ENCODE measurements around the gene HHIP. TPM values are rescaled to one million over a fixed set of nuclear protein-coding genes. Genes with fewer than 3 reads are reported as not detected.
A peak's percentile ranks its signal among the peaks of the same experiment; 100 is the strongest.
"Not testable (repeated sequence)": the region's sequence is repeated elsewhere in the genome, so short reads cannot be mapped to it uniquely, and the experiment has no call there.

The HHIP gene
- total RNA-seq, 1 donor from 2014 or later = not detected

DNA sequence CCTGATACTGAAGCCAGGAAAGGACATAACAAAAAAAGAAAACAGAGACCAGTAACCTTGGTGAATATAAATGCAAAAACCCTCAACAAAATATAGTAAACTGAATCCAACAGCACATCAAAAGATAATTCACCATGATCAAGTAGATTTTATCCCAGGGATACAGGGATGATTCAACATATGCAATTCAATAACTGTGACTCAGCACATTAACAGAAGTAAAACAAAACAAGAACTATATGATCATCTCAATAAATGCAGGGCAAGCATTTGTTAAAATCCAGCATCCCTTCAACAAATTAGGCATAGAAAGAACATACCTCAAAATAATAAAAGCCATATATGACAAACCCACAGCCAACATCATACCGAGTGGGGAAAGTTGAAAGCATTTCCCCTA lies 112.0 kb downstream of the HHIP start:
- H3K36me3 ChIP-seq (ENCODE audit: control insufficient read depth, insufficient read depth, low read length) = no peaks in the 10 kb centered on the region
- TF ChIP-seq, protein P1, sequence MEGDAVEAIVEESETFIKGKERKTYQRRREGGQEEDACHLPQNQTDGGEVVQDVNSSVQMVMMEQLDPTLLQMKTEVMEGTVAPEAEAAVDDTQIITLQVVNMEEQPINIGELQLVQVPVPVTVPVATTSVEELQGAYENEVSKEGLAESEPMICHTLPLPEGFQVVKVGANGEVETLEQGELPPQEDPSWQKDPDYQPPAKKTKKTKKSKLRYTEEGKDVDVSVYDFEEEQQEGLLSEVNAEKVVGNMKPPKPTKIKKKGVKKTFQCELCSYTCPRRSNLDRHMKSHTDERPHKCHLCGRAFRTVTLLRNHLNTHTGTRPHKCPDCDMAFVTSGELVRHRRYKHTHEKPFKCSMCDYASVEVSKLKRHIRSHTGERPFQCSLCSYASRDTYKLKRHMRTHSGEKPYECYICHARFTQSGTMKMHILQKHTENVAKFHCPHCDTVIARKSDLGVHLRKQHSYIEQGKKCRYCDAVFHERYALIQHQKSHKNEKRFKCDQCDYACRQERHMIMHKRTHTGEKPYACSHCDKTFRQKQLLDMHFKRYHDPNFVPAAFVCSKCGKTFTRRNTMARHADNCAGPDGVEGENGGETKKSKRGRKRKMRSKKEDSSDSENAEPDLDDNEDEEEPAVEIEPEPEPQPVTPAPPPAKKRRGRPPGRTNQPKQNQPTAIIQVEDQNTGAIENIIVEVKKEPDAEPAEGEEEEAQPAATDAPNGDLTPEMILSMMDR (IDR thresholded peaks at IDR 0.05; ENCODE audit: insufficient read depth, low read length, severe bottlenecking) = no peak

DNA sequence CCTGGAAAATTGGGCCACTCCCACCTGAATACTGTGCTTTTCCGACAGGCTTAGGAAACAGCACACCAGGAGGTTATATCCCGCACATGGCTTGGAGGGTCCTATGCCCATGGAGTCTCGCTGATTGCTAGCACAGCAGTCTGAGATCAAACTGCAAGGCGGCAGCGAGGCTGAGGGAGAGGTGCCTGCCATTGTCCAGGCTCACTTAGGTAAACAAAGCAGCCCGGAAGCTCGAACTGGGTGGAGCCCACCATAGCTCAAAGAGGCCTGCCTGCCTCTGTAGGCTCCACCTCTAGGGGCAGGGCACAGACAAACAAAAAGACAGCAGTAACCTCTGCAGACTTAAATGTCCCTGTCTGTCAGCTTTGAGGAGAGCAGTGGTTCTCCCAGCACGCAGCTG lies 122.9 kb downstream of the HHIP start:
- H3K36me3 ChIP-seq (ENCODE audit: control insufficient read depth, insufficient read depth, low read length); FAIRE-seq; H3K27me3 ChIP-seq (ENCODE audit: control insufficient read depth, insufficient read depth, low read length); DNase-seq (ENCODE audit: low read depth); H3K4me3 ChIP-seq (ENCODE audit: low read depth, low read length): not testable (repeated sequence)

More for the DNA sequence above, 112.0 kb downstream of the HHIP start:
- H3K27me3 ChIP-seq (ENCODE audit: control insufficient read depth, insufficient read depth, low read length) = no peaks in the 10 kb centered on the region
- peak; percentile 49 for DNase-seq (ENCODE audit: low read depth)
- H3K4me3 ChIP-seq (ENCODE audit: low read depth, low read length) = no peak overlapping the region
- FAIRE-seq = no peak

DNA sequence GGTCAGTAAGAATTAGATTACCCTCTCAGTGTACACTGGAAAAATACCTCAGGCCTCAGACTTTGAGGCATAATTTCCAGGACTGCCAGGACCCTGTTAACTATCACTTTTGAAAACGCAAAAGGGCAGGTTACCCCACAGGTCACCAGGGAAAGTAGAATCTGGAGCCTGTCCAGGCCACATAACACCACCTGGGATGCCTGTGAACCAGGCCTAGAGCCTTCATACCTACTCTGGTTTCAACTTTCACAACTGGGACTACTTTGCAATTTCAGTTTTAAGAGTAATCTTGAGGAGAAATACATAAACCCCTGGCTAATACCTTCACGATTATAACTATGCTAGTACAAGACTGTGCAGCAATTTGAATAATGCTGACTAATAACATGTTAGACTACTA lies 132.4 kb downstream of the HHIP start:
- DNase-seq (ENCODE audit: low read depth) (no peak), FAIRE-seq (no peak)
- Histone ChIP-seq H3K27me3 (ENCODE audit: control insufficient read depth, insufficient read depth, low read length) (no peaks in the 10 kb centered on the region), H3K36me3 (ENCODE audit: control insufficient read depth, insufficient read depth, low read length) (no peaks in the 10 kb centered on the region), H3K4me3 (ENCODE audit: low read depth, low read length) (no peak overlapping the region)
- TF ChIP-seq, protein P1 (IDR thresholded peaks at IDR 0.05; ENCODE audit: insufficient read depth, low read length, severe bottlenecking) = no peak

DNA sequence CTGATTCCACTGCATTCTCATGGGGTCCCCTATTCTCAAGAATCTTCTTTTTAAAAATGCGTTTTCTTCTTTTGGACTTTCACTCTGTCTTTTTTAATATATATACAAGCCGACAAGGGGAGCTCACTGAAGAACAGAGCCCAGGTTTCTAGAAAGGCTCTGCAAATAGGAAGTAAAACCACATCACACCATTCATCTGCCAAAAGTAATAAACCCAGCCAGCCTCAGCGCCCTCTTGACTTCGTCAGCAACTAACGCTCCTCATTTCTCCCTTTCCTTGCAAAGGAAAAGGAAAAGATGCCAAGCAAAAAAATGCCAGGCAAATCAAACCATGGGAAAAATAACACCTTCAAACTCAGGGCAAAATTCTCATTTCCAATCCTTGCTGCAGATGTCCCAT lies 136.4 kb downstream of the HHIP start:
- Histone ChIP-seq H3K36me3 (ENCODE audit: control insufficient read depth, insufficient read depth, low read length) (no peaks in the 10 kb centered on the region), H3K27me3 (ENCODE audit: control insufficient read depth, insufficient read depth, low read length) (no peaks in the 10 kb centered on the region), H3K4me3 (ENCODE audit: low read depth, low read length) (no peak overlapping the region)
- TF ChIP-seq, protein P1 (IDR thresholded peaks at IDR 0.05; ENCODE audit: insufficient read depth, low read length, severe bottlenecking) = no peak
- FAIRE-seq (no peak), DNase-seq (ENCODE audit: low read depth) (no peak)

DNA sequence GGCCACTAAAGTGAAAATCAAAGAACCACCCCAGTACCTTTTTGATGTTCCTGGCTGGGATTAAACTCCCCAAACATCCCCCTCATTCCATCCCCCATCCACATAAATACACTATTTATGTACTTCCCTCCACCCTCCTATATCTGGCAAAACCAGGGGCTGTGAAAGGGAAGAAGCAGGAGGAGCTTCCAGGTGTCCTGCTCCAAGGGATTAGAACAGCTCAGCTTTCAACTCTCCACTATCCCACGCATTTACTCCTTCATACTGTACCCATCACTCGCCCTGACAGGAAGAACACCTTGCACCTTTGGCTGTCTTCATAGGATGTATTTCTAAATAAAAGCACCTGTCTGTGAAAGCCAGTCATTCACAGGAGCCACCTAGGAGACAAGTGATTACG lies 140.0 kb downstream of the HHIP start:
- Histone ChIP-seq H3K27me3 (ENCODE audit: control insufficient read depth, insufficient read depth, low read length) (no peaks in the 10 kb centered on the region), H3K4me3 (ENCODE audit: low read depth, low read length) (no peak overlapping the region), H3K36me3 (ENCODE audit: control insufficient read depth, insufficient read depth, low read length) (no peaks in the 10 kb centered on the region)
- DNase-seq (ENCODE audit: low read depth) = no peak
- FAIRE-seq = no peak
- TF ChIP-seq, protein P1 (IDR thresholded peaks at IDR 0.05; ENCODE audit: insufficient read depth, low read length, severe bottlenecking) = no peak

DNA sequence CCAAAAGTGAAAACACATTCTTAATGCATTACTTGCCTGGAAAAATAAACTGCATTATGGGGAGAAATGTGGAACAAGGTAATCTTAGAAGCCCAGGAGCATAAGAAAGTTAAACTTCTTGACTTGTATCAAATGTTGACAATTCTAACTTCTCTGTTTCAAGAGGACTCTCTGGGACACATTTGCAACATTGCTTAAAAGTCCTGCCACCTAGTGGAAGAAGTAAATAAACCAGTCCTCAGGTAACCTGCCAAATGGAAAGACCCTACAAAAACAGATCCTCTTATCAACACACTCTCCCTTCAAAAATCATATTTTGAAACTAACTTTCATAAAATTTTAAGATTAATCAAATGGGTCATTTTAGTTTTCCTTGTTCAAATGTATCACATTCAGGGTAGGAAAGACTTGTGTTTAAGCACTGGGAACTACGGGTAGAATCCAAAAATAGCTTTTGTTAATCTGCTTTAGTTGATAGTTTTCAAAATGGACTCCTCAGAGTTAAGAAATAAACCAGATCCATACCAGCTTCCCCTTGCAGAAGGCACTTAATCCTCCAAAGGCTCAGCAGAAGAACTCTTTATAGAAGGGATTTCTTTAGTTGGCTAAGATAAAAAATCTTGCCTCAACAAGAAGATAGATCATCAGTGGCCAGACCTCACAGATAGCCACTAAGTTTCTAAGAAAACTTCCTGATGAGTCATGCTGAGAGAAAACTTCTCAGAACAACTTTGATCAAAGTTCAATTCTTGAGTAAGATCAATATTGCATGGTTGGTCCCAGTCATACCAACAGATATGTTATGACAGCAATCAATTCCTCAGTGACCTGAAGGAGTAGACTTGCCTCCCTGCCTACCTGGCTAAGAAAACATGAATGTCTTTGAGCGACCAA lies 141.7 kb downstream of the HHIP start:
- Histone ChIP-seq H3K27me3 (ENCODE audit: control insufficient read depth, insufficient read depth, low read length) (no peaks in the 10 kb centered on the region), H3K4me3 (ENCODE audit: low read depth, low read length) (no peak overlapping the region), H3K36me3 (ENCODE audit: control insufficient read depth, insufficient read depth, low read length) (no peaks in the 10 kb centered on the region)
- FAIRE-seq (no peak), DNase-seq (ENCODE audit: low read depth) (peak; percentile 54)
- TF ChIP-seq, protein P1 (IDR thresholded peaks at IDR 0.05; ENCODE audit: insufficient read depth, low read length, severe bottlenecking) = peak; percentile 50

All from bronchial epithelial cell (primary cell).